Measurements from ENCODE around the gene NXPH3. TPM values are rescaled to one million over a fixed set of nuclear protein-coding genes. Genes with fewer than 3 reads are reported as not detected.

Gene NXPH3
- total RNA-seq, 4 donors from 2014 or later = 24.4 to 26.4 (median 25.0) TPM

DNA sequence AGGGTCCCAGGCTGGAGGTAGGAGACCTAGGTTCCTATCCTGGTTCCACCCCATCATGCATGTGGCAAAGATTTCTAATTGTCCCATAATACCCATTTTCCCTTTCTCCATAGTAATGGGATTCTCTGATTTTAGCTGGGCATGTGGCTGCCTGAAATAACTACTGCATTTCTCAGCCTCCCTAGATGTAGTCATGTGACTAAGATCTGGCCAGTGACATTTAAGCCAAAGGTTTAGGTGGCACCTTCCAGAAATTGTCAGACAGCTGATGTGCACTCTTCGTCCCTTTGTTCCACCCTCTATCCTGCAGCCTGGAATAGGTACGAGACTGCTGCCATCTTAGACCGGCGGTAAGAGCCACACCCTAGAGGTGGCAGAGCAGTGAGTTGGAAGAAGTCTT is 8.2 kb downstream of the NXPH3 start:
- H3K9me3 ChIP-seq = no peaks in the 10 kb centered on the region
- WGBS, 2 donors (ENCODE audit: low coverage in 1 of 2) = 83% methylated on average over 2 of the region's 4 CpGs; no CpG with 5 or more reads in 1 of the 2 donors
- H3K4me1 ChIP-seq = peaks cover 0 to 11% (median 0%) of the 10 kb centered on the region in 3 donors
- H3K27me3 ChIP-seq = no peaks in the 10 kb centered on the region
- ATAC-seq = no peak
- H3K36me3 ChIP-seq = peaks cover 0 to 26% of the 10 kb centered on the region in 2 donors
- no peak overlapping the region for H3K27ac ChIP-seq
- TF ChIP-seq POLR2AphosphoS5 (IDR thresholded peaks at IDR 0.05) (no peak), EP300 (IDR thresholded peaks at IDR 0.05) (no peak), CTCF (IDR thresholded peaks at IDR 0.05) (no peak)
- no peak overlapping the region for H3K4me3 ChIP-seq

- H3K27ac ChIP-seq = no peak overlapping the region
- no peaks in the 10 kb centered on the region for H3K9me3 ChIP-seq
- no peak overlapping the region for H3K4me3 ChIP-seq
- peaks cover 0 to 5% (median 0%) of the 10 kb centered on the region in 3 donors for H3K4me1 ChIP-seq
- 57% methylated on average over 2 of the region's 3 CpGs; no CpG with 5 or more reads in 1 of the 2 donors for WGBS, 2 donors (ENCODE audit: low coverage in 1 of 2)
- TF ChIP-seq EP300 (IDR thresholded peaks at IDR 0.05) (no peak), CTCF (IDR thresholded peaks at IDR 0.05) (no peak), POLR2AphosphoS5 (IDR thresholded peaks at IDR 0.05) (no peak), POLR2A (IDR thresholded peaks at IDR 0.05) (no peak)
- H3K36me3 ChIP-seq = peaks cover 0 to 12% of the 10 kb centered on the region in 2 donors
- peak; percentile 32 for ATAC-seq
- no peaks in the 10 kb centered on the region for H3K27me3 ChIP-seq
Measured at GRCh38 chr17:49585422-49586027, 9.9 kb downstream of the NXPH3 start.

GRCh38 chr17:49587366-49588073 is 11.8 kb downstream of the NXPH3 start:
- no peak overlapping the region for H3K4me3 ChIP-seq
- H3K4me1 ChIP-seq = no peaks in the 10 kb centered on the region
- H3K9me3 ChIP-seq = no peaks in the 10 kb centered on the region
- WGBS, 2 donors (ENCODE audit: low coverage in 1 of 2) = 94% methylated on average over 10 of the region's 12 CpGs; no CpG with 5 or more reads in 1 of the 2 donors
- no peaks in the 10 kb centered on the region for H3K27me3 ChIP-seq
- ATAC-seq = no peak
- H3K36me3 ChIP-seq = peaks cover 0 to 14% of the 10 kb centered on the region in 2 donors
- H3K27ac ChIP-seq = no peak overlapping the region
- no peak for TF ChIP-seq EP300 (IDR thresholded peaks at IDR 0.05)
- no peak for TF ChIP-seq CTCF (IDR thresholded peaks at IDR 0.05)
- no peak for TF ChIP-seq POLR2A (IDR thresholded peaks at IDR 0.05)
- TF ChIP-seq POLR2AphosphoS5 (IDR thresholded peaks at IDR 0.05) = no peak

DNA sequence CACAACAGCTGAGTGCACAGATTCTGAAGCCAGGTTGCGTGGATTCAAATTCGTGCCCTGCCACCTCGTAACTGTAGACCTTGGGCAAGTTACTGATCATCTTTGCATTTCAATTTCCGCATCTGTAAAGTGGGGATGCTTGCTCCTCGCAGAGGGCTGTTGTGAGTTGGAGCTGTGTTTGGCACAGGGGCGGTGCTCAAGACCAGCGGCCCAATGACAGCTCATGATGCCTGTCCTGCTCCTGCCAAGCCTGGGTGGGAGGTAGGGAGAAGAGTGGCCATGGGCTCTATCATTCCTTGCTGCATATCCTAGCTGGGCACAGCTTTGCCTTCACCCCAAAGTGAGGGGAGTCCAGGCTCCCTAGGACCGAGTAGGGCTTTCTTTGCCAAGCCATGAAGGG is 12.6 kb downstream of the NXPH3 start:
- Histone ChIP-seq H3K9me3 (no peaks in the 10 kb centered on the region), H3K27me3 (no peaks in the 10 kb centered on the region), H3K4me3 (no peak overlapping the region), H3K27ac (peak overlapping the region in 2 of 4 donors; percentile 16 to 24), H3K4me1 (no peaks in the 10 kb centered on the region), H3K36me3 (peaks cover 0 to 22% of the 10 kb centered on the region in 2 donors)
- no peak for TF ChIP-seq POLR2A (IDR thresholded peaks at IDR 0.05)
- 100% methylated on average over 3 of the region's 8 CpGs; no CpG with 5 or more reads in 1 of the 2 donors for WGBS, 2 donors (ENCODE audit: low coverage in 1 of 2)
- no peak for ATAC-seq

- WGBS, 2 donors (ENCODE audit: low coverage in 1 of 2) = 72 to 88% methylated on average over 2 to 6 of the region's 8 CpGs
- no peak for ATAC-seq
- Histone ChIP-seq H3K9me3 (no peaks in the 10 kb centered on the region), H3K4me1 (no peaks in the 10 kb centered on the region), H3K4me3 (no peak overlapping the region), H3K27me3 (no peaks in the 10 kb centered on the region), H3K36me3 (peaks cover 0 to 28% of the 10 kb centered on the region in 2 donors), H3K27ac (peak overlapping the region in 3 of 4 donors; percentile 3 to 24 (median 16))
- TF ChIP-seq POLR2A (IDR thresholded peaks at IDR 0.05) (no peak), CTCF (IDR thresholded peaks at IDR 0.05) (no peak), POLR2AphosphoS5 (IDR thresholded peaks at IDR 0.05) (no peak), EP300 (IDR thresholded peaks at IDR 0.05) (no peak)
Measured at GRCh38 chr17:49588726-49589576, 13.3 kb downstream of the NXPH3 start.
